Measurements from ENCODE around the gene ESYT3.

DNA sequence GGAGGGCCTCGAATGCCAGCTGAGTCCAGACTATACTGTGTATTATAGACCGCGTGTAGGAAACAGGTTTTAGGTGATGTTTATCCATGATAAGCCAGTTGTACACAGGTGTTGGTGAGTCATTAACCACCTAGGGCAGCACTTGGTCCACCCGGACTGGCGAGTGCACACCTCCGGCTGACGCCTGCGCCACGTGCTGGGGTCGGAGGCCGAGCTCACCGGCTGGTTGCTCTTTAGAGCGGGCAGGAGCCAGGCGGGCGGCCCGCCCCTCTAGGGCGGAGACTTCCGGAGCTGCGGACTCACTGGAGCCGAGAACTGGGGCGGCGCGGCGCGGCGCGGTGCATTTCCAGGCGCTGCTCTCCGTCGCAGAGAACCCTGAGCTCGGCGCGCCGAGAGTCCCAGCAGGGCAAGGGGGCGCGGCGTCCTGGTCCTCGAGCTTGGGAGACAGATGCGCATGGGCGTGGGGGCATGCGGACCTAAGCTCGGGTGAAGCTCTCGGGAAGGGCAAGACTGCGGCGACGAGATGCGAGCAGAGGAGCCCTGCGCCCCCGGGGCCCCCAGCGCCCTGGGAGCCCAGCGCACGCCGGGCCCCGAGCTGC lies at the start of gene ESYT3:
- TF ChIP-seq, protein P1, sequence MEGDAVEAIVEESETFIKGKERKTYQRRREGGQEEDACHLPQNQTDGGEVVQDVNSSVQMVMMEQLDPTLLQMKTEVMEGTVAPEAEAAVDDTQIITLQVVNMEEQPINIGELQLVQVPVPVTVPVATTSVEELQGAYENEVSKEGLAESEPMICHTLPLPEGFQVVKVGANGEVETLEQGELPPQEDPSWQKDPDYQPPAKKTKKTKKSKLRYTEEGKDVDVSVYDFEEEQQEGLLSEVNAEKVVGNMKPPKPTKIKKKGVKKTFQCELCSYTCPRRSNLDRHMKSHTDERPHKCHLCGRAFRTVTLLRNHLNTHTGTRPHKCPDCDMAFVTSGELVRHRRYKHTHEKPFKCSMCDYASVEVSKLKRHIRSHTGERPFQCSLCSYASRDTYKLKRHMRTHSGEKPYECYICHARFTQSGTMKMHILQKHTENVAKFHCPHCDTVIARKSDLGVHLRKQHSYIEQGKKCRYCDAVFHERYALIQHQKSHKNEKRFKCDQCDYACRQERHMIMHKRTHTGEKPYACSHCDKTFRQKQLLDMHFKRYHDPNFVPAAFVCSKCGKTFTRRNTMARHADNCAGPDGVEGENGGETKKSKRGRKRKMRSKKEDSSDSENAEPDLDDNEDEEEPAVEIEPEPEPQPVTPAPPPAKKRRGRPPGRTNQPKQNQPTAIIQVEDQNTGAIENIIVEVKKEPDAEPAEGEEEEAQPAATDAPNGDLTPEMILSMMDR (IDR thresholded peaks at IDR 0.05; ENCODE audit: insufficient read depth, low read length): no peak
- TF ChIP-seq, protein P2, sequence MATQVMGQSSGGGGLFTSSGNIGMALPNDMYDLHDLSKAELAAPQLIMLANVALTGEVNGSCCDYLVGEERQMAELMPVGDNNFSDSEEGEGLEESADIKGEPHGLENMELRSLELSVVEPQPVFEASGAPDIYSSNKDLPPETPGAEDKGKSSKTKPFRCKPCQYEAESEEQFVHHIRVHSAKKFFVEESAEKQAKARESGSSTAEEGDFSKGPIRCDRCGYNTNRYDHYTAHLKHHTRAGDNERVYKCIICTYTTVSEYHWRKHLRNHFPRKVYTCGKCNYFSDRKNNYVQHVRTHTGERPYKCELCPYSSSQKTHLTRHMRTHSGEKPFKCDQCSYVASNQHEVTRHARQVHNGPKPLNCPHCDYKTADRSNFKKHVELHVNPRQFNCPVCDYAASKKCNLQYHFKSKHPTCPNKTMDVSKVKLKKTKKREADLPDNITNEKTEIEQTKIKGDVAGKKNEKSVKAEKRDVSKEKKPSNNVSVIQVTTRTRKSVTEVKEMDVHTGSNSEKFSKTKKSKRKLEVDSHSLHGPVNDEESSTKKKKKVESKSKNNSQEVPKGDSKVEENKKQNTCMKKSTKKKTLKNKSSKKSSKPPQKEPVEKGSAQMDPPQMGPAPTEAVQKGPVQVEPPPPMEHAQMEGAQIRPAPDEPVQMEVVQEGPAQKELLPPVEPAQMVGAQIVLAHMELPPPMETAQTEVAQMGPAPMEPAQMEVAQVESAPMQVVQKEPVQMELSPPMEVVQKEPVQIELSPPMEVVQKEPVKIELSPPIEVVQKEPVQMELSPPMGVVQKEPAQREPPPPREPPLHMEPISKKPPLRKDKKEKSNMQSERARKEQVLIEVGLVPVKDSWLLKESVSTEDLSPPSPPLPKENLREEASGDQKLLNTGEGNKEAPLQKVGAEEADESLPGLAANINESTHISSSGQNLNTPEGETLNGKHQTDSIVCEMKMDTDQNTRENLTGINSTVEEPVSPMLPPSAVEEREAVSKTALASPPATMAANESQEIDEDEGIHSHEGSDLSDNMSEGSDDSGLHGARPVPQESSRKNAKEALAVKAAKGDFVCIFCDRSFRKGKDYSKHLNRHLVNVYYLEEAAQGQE (IDR thresholded peaks at IDR 0.05; ENCODE audit: insufficient replicate concordance, low read depth): no peak
- TF ChIP-seq POLR2AphosphoS5 (IDR thresholded peaks at IDR 0.05; ENCODE audit: low read depth): no peak

All from HL-60 (cell line).